HL-60 (cell line): ENCODE data around the gene ENGASE.
A peak's percentile ranks its signal among the peaks of the same experiment; 100 is the strongest.

ENCODE experiments used
- DNase-seq, 2 experiments: peaks; one replicate each; pipeline ENCODE4 v3.0.0-alpha.2; 2010 to 2020; ENCODE audit warnings: low read depth in 1 of 2, low spot score in 1 of 2
- H3K27ac ChIP-seq: fragments of 250-450 bp; sonication (Bioruptor Pico); replicated peaks from 2 replicates; pipeline ENCODE4 v1.5.1; 2020; ENCODE audit warnings: mild to moderate bottlenecking, moderate library complexity
- H3K27me3 ChIP-seq: fragments of 250-450 bp; sonication (Bioruptor Pico); 2 replicates; pipeline ENCODE4 v1.5.1; 2021; ENCODE audit warnings: mild to moderate bottlenecking, moderate library complexity; ENCODE audit not compliant: insufficient read depth, poor library complexity, severe bottlenecking
- H3K4me3 ChIP-seq: replicated peaks from 2 replicates; pipeline ENCODE4 v1.5.1; 2011; ENCODE audit warnings: mild to moderate bottlenecking, control low read depth, low read length; ENCODE audit not compliant: insufficient read depth
- CTCF ChIP-seq: IDR thresholded peaks from one replicate; pipeline ENCODE4 v1.5.1; 2011; ENCODE audit warnings: low read length, control low read depth, inconsistent platforms; ENCODE audit not compliant: insufficient read depth
- GABPA ChIP-seq: IDR thresholded peaks from 2 replicates; pipeline ENCODE4 v1.6.1; 2012; ENCODE audit warnings: low read depth
- POLR2AphosphoS5 ChIP-seq: IDR thresholded peaks from 2 replicates; pipeline ENCODE4 v1.6.1; 2012; ENCODE audit warnings: low read depth
- REST ChIP-seq: IDR thresholded peaks from 2 replicates; pipeline ENCODE4 v1.6.1; 2012; ENCODE audit warnings: low read depth; ENCODE audit not compliant: insufficient replicate concordance
- SPI1 ChIP-seq: IDR thresholded peaks from 2 replicates; pipeline ENCODE4 v1.6.1; 2012; ENCODE audit warnings: low read depth, mild to moderate bottlenecking, borderline replicate concordance

Gene ENGASE

DNA sequence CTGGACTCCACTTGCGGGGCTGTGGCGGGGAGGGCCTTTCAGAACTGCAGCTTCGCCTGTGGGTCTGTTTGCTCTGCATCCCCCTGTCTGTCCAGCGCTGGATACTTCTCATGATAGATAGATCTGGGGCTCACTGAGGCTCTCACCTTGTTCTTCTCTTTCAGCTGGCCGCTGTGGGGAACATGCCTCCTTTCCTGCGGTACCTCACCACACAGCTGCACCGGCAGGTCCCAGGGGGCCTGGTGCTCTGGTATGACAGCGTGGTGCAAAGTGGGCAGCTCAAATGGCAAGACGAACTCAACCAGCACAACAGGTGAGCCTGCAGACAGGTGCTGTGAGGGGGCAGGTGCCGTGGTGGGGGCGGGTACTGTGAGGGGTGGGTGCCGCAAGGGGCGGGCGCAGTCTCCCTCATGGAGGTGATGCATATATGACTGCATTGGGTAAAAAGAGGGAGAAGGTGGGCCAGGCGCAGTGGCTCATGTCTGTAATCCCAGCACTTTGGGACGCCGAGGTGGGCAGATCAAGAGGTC is 6.2 kb downstream of the ENGASE start:
- Histone ChIP-seq H3K27ac (no peak overlapping the region), H3K4me3 (no peak overlapping the region), H3K27me3 (no peaks in the 10 kb centered on the region)
- no peak for TF ChIP-seq SPI1
- no peak for TF ChIP-seq REST
- TF ChIP-seq POLR2AphosphoS5: no peak
- TF ChIP-seq CTCF: no peak
- no peak for TF ChIP-seq GABPA
- DNase-seq: no peak

- Histone ChIP-seq H3K4me3 (no peak overlapping the region), H3K27me3 (no peaks in the 10 kb centered on the region), H3K27ac (no peak overlapping the region)
- DNase-seq: no peak
- TF ChIP-seq SPI1 (no peak), CTCF (no peak), REST (no peak), POLR2AphosphoS5 (no peak)
These were observed 7.1 kb downstream of the ENGASE start for GRCh38 chr17:79081571-79082276.

- DNase-seq: peak in 1 of 2 experiments; percentile 47
- no peak for TF ChIP-seq SPI1
- TF ChIP-seq CTCF: peak; percentile 71
- no peak overlapping the region for H3K27ac ChIP-seq
These were observed 7.9 kb downstream of the ENGASE start for GRCh38 chr17:79082311-79083190.

More at GRCh38 chr17:79082311-79083190, 7.9 kb downstream of the ENGASE start:
- no peak overlapping the region for H3K4me3 ChIP-seq
- H3K27me3 ChIP-seq: no peaks in the 10 kb centered on the region
